HEK293T (cell line): ENCODE results near the gene ZBTB4.

ENCODE experiments used
- BHLHE40 ChIP-seq: fragments of 450-650 bp; IDR thresholded peaks from 2 replicates; pipeline ENCODE4 v1.6.1; 2016; ENCODE audit warnings: mild to moderate bottlenecking, moderate library complexity, borderline replicate concordance
- CTBP1 ChIP-seq: fragments of 450-650 bp; IDR thresholded peaks from 2 replicates; pipeline ENCODE4 v1.6.1; 2016; ENCODE audit warnings: borderline replicate concordance
- ELF4 ChIP-seq: fragments of 450-650 bp; IDR thresholded peaks from 2 replicates; pipeline ENCODE4 v1.6.1; 2017; ENCODE audit warnings: antibody characterized with exemption
- FOXK2 ChIP-seq: fragments of 450-650 bp; IDR thresholded peaks from 2 replicates; pipeline ENCODE4 v1.6.1; 2016; ENCODE audit warnings: mild to moderate bottlenecking
- FOXM1 ChIP-seq: fragments of 450-650 bp; IDR thresholded peaks from 2 replicates; pipeline ENCODE4 v1.6.1; 2017; ENCODE audit warnings: mild to moderate bottlenecking, borderline replicate concordance
- HDGF ChIP-seq: fragments of 450-650 bp; IDR thresholded peaks from 2 replicates; pipeline ENCODE4 v1.6.1; 2017; ENCODE audit warnings: antibody characterized with exemption, borderline replicate concordance
- LEF1 ChIP-seq: fragments of 450-650 bp; IDR thresholded peaks from 2 replicates; pipeline ENCODE4 v1.6.1; 2017; ENCODE audit warnings: mild to moderate bottlenecking, borderline replicate concordance
- NFRKB ChIP-seq: fragments of 450-650 bp; IDR thresholded peaks from 2 replicates; pipeline ENCODE4 v1.6.1; 2016; ENCODE audit warnings: mild to moderate bottlenecking, moderate library complexity
- PKNOX1 ChIP-seq: fragments of 450-650 bp; IDR thresholded peaks from 2 replicates; pipeline ENCODE4 v1.6.1; 2016
- SP1 ChIP-seq: fragments of 450-650 bp; IDR thresholded peaks from 2 replicates; pipeline ENCODE4 v1.6.1; 2017
- SUZ12 ChIP-seq: fragments of 450-650 bp; IDR thresholded peaks from 2 replicates; pipeline ENCODE4 v1.6.1; 2016; ENCODE audit warnings: mild to moderate bottlenecking
- ZNF384 ChIP-seq: fragments of 450-650 bp; IDR thresholded peaks from 2 replicates; pipeline ENCODE4 v1.6.1; 2016

- no peak for TF ChIP-seq BHLHE40
- TF ChIP-seq SP1 = no peak
- TF ChIP-seq PKNOX1 = no peak
- no peak for TF ChIP-seq FOXM1
- TF ChIP-seq LEF1 = no peak
- TF ChIP-seq ELF4 = no peak
- no peak for TF ChIP-seq HDGF
- no peak for TF ChIP-seq NFRKB
- no peak for TF ChIP-seq ZNF384
- TF ChIP-seq SUZ12 = no peak
- no peak for TF ChIP-seq FOXK2
- no peak for TF ChIP-seq CTBP1
These were observed 58.2 kb downstream of the ZBTB4 start for GRCh38 chr17:7421186-7421585.
